GM06990 (cell line): ENCODE results near the gene GSS.

Source experiments
- DNase-seq: peaks from one replicate; pipeline ENCODE4 v3.0.0-alpha.2; 2011; ENCODE audit not compliant: insufficient read length; ENCODE audit errors: extremely low read depth
- H3K27me3 ChIP-seq: replicated peaks from 2 replicates; pipeline ENCODE4 v1.6.0; 2011; ENCODE audit warnings: low read length; ENCODE audit not compliant: control insufficient read depth, insufficient read depth
- H3K36me3 ChIP-seq: 2 replicates; pipeline ENCODE4 v1.5.1; 2011; ENCODE audit warnings: low read length; ENCODE audit not compliant: control insufficient read depth, insufficient read depth
- H3K4me3 ChIP-seq: replicated peaks from 2 replicates; pipeline ENCODE4 v1.5.1; 2011; ENCODE audit warnings: low read depth, mild to moderate bottlenecking, control low read depth, low read length
- CTCF ChIP-seq: IDR thresholded peaks from 2 replicates; pipeline ENCODE4 v1.5.1; 2011; ENCODE audit warnings: low read length, control low read depth, mild to moderate bottlenecking, inconsistent platforms; ENCODE audit not compliant: insufficient read depth, poor library complexity, severe bottlenecking

Gene GSS

GRCh38 chr20:34943808-34944567 is 11.6 kb downstream of the GSS start:
- H3K27me3 ChIP-seq, result no peaks in the 10 kb centered on the region
- no peak overlapping the region for H3K4me3 ChIP-seq
- no peak for DNase-seq
- peaks cover 17% of the 10 kb centered on the region for H3K36me3 ChIP-seq
- TF ChIP-seq CTCF, result no peak

- no peak for DNase-seq
- Histone ChIP-seq H3K27me3 (no peaks in the 10 kb centered on the region), H3K36me3 (peaks cover 21% of the 10 kb centered on the region), H3K4me3 (no peak overlapping the region)
- no peak for TF ChIP-seq CTCF
Observed at GRCh38 chr20:34942301-34942700, 13.3 kb downstream of the GSS start.

GRCh38 chr20:34941226-34941625 is 14.4 kb downstream of the GSS start:
- no peaks in the 10 kb centered on the region for H3K27me3 ChIP-seq
- no peak for DNase-seq
- H3K4me3 ChIP-seq, result no peak overlapping the region
- H3K36me3 ChIP-seq, result peaks cover 23% of the 10 kb centered on the region
- TF ChIP-seq CTCF, result no peak

- TF ChIP-seq CTCF, result no peak
- Histone ChIP-seq H3K27me3 (no peaks in the 10 kb centered on the region), H3K36me3 (peaks cover 21% of the 10 kb centered on the region), H3K4me3 (no peak overlapping the region)
- no peak for DNase-seq
Observed at GRCh38 chr20:34940081-34940481, 15.5 kb downstream of the GSS start.

GRCh38 chr20:34938466-34939163 is 17.0 kb downstream of the GSS start:
- no peak for DNase-seq

More at GRCh38 chr20:34938466-34939163, 17.0 kb downstream of the GSS start:
- TF ChIP-seq CTCF, result no peak
- peaks cover 21% of the 10 kb centered on the region for H3K36me3 ChIP-seq
- H3K27me3 ChIP-seq, result no peaks in the 10 kb centered on the region
- H3K4me3 ChIP-seq, result no peak overlapping the region
